ENCODE results near the gene CAV1. TPM values are rescaled to one million over a fixed set of nuclear protein-coding genes. Genes with fewer than 3 reads are reported as not detected.

The CAV1 gene
- total and polyA plus RNA-seq, 2 experiments from 2014 or later: 16.0 to 21.1 TPM

GRCh38 chr7:116557901-116558300 lies 33.1 kb downstream of the CAV1 start:
- Histone ChIP-seq H3K79me2 (replicated peaks; ENCODE audit: insufficient read depth) (no peaks in the 10 kb centered on the region), H3F3A (replicated peaks; ENCODE audit: low read depth) (no peaks in the 10 kb centered on the region), H3K27me3 (ENCODE audit: insufficient read depth) (no peaks in the 10 kb centered on the region), H3K4me2 (no peak overlapping the region), H3K36me3 (ENCODE audit: insufficient read depth) (no peaks in the 10 kb centered on the region), H3K27ac (ENCODE audit: low read depth) (no peak overlapping the region), H3K9me2 (ENCODE audit: insufficient read depth) (0 out of 2 replicates have a peak, but pooled peaks cover 4% of the 10 kb centered on the region), H3K4me3 (no peak overlapping the region), H2AFZ (no peak overlapping the region), H3K4me1 (ENCODE audit: insufficient read depth) (0 out of 2 replicates have a peak, but pooled peaks cover 5% of the 10 kb centered on the region), H4K20me1 (replicated peaks; ENCODE audit: insufficient read depth) (no peaks in the 10 kb centered on the region)
- Mint-ChIP-seq H3K4me1 (peaks cover 2% of the 10 kb centered on the region; the same call in 2 of the 3 replicates), H3K4me3 (no peak overlapping the region), H3K27ac (no peak overlapping the region), H3K36me3 (ENCODE audit: low read depth) (no peaks in the 10 kb centered on the region), H3K27me3 (ENCODE audit: insufficient read depth, low read depth, poor library complexity) (no peaks in the 10 kb centered on the region), H3K9me3 (no peaks in the 10 kb centered on the region; the same call in 2 of the 3 replicates)
- ATAC-seq: no peak
- no peak for TF ChIP-seq NANOG (IDR thresholded peaks at IDR 0.05; ENCODE audit: borderline replicate concordance)
- no peak for TF ChIP-seq POLR2AphosphoS5 (IDR thresholded peaks at IDR 0.05; ENCODE audit: low read depth)
- TF ChIP-seq, protein P1, sequence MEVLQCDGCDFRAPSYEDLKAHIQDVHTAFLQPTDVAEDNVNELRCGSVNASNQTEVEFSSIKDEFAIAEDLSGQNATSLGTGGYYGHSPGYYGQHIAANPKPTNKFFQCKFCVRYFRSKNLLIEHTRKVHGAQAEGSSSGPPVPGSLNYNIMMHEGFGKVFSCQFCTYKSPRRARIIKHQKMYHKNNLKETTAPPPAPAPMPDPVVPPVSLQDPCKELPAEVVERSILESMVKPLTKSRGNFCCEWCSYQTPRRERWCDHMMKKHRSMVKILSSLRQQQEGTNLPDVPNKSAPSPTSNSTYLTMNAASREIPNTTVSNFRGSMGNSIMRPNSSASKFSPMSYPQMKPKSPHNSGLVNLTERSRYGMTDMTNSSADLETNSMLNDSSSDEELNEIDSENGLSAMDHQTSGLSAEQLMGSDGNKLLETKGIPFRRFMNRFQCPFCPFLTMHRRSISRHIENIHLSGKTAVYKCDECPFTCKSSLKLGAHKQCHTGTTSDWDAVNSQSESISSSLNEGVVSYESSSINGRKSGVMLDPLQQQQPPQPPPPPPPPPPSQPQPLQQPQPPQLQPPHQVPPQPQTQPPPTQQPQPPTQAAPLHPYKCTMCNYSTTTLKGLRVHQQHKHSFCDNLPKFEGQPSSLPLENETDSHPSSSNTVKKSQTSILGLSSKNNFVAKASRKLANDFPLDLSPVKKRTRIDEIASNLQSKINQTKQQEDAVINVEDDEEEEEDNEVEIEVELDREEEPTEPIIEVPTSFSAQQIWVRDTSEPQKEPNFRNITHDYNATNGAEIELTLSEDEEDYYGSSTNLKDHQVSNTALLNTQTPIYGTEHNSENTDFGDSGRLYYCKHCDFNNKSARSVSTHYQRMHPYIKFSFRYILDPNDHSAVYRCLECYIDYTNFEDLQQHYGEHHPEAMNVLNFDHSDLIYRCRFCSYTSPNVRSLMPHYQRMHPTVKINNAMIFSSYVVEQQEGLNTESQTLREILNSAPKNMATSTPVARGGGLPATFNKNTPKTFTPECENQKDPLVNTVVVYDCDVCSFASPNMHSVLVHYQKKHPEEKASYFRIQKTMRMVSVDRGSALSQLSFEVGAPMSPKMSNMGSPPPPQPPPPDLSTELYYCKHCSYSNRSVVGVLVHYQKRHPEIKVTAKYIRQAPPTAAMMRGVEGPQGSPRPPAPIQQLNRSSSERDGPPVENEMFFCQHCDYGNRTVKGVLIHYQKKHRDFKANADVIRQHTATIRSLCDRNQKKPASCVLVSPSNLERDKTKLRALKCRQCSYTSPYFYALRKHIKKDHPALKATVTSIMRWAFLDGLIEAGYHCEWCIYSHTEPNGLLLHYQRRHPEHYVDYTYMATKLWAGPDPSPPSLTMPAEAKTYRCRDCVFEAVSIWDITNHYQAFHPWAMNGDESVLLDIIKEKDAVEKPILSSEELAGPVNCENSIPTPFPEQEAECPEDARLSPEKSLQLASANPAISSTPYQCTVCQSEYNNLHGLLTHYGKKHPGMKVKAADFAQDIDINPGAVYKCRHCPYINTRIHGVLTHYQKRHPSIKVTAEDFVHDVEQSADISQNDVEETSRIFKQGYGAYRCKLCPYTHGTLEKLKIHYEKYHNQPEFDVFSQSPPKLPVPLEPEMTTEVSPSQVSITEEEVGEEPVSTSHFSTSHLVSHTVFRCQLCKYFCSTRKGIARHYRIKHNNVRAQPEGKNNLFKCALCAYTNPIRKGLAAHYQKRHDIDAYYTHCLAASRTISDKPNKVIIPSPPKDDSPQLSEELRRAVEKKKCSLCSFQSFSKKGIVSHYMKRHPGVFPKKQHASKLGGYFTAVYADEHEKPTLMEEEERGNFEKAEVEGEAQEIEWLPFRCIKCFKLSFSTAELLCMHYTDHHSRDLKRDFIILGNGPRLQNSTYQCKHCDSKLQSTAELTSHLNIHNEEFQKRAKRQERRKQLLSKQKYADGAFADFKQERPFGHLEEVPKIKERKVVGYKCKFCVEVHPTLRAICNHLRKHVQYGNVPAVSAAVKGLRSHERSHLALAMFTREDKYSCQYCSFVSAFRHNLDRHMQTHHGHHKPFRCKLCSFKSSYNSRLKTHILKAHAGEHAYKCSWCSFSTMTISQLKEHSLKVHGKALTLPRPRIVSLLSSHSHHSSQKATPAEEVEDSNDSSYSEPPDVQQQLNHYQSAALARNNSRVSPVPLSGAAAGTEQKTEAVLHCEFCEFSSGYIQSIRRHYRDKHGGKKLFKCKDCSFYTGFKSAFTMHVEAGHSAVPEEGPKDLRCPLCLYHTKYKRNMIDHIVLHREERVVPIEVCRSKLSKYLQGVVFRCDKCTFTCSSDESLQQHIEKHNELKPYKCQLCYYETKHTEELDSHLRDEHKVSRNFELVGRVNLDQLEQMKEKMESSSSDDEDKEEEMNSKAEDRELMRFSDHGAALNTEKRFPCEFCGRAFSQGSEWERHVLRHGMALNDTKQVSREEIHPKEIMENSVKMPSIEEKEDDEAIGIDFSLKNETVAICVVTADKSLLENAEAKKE (CRISPR knock-in tag; IDR thresholded peaks at IDR 0.05): no peak
- TF ChIP-seq STAT1 (IDR thresholded peaks at IDR 0.05; ENCODE audit: unreplicated experiment): no peak
- no peak for TF ChIP-seq REST (IDR thresholded peaks at IDR 0.05; ENCODE audit: unreplicated experiment)
- TF ChIP-seq EZH2phosphoT487 (IDR thresholded peaks at IDR 0.05; ENCODE audit: unreplicated experiment): no peak
- TF ChIP-seq ZNF114 (CRISPR knock-in tag; IDR thresholded peaks at IDR 0.05): no peak
- no peak for TF ChIP-seq ZNF331 (CRISPR knock-in tag; IDR thresholded peaks at IDR 0.05; ENCODE audit: low read depth)
- TF ChIP-seq JUNB (IDR thresholded peaks at IDR 0.05; ENCODE audit: unreplicated experiment): no peak
- TF ChIP-seq CTCF (conservative IDR thresholded peaks at IDR 0.05; ENCODE audit: low read depth in 2 of 2): no peak
- no peak for TF ChIP-seq EZH2 (IDR thresholded peaks at IDR 0.05; ENCODE audit: low read depth, unreplicated experiment)
- no peak for DNase-seq (ENCODE audit: low spot score)
